Measurements from ENCODE around the gene EMILIN3. TPM values are rescaled to one million over a fixed set of nuclear protein-coding genes. Genes with fewer than 3 reads are reported as not detected.

Gene EMILIN3
- total and polyA plus RNA-seq, 2 of the 8 experiments (the other 6 are each of a cell fraction or from before 2014, with no cell fraction given), result 3.8 to 5.2 TPM

GRCh38 chr20:41334443-41335421 is 31.9 kb downstream of the EMILIN3 start:
- Histone ChIP-seq H3K23ac (ENCODE audit: insufficient read length) (no peak overlapping the region), H3K27me3 (replicated peaks in 1 of 4; ENCODE audit: control insufficient read depth in 3 of 4, extremely low read depth in 1 of 4, insufficient read depth in 3 of 4, low read length in 3 of 4) (peaks cover 0 to 7% (median 2%) of the 10 kb centered on the region in 4 experiments; a peak in 1 of 7 replicates), H4K8ac (ENCODE audit: extremely low read depth, insufficient read depth, low read length) (no peak overlapping the region), H3K9me3 (ENCODE audit: insufficient read depth in 2 of 2, low read depth in 1 of 2, low read length in 1 of 2) (no peaks in the 10 kb centered on the region), H2BK20ac (ENCODE audit: low read length) (no peak overlapping the region), H3K56ac (replicated peaks; ENCODE audit: insufficient read length, low read depth, low read length) (no peak overlapping the region), H3K14ac (ENCODE audit: insufficient read length) (no peak overlapping the region), H3K4me2 (ENCODE audit: insufficient read depth in 1 of 2, low read depth in 2 of 2, low read length in 2 of 2) (no peak overlapping the region), H2BK5ac (ENCODE audit: low read depth, low read length) (no peak overlapping the region), H3K4ac (replicated peaks; ENCODE audit: insufficient read length, low read depth, low read length) (no peak overlapping the region), H2BK15ac (ENCODE audit: low read length) (no peak overlapping the region), H4K5ac (ENCODE audit: insufficient read length, low read depth, low read length) (no peak overlapping the region), H2AK5ac (ENCODE audit: low read depth, low read length) (no peak overlapping the region), H3K79me2 (ENCODE audit: control insufficient read depth in 1 of 2, insufficient read depth in 2 of 2, low read length in 2 of 2) (no peaks in the 10 kb centered on the region), H2BK12ac (ENCODE audit: low read depth, low read length) (no peak overlapping the region), H3K18ac (ENCODE audit: extremely low read depth, low read length) (no peak overlapping the region), H2BK120ac (replicated peaks; ENCODE audit: low read depth, low read length) (no peak overlapping the region), H4K91ac (replicated peaks; ENCODE audit: insufficient read length, low read length) (no peak overlapping the region), H2AFZ (ENCODE audit: low read length) (no peak overlapping the region; the same call in 1 of the 2 replicates), H3K4me3 (ENCODE audit: extremely low read depth in 1 of 4, insufficient read depth in 2 of 4, low read depth in 3 of 4, low read length in 4 of 4) (no peak overlapping the region), H3K4me1 (replicated peaks in 1 of 4; ENCODE audit: control insufficient read depth in 3 of 4, insufficient read depth in 4 of 4, low read length in 3 of 4) (peaks cover 0 to 5% (median 4%) of the 10 kb centered on the region in 4 experiments; a peak in 4 of 7 replicates), H3K9ac (replicated peaks in 1 of 4; ENCODE audit: extremely low read depth in 1 of 4, low read depth in 3 of 4, low read length in 3 of 4) (no peak overlapping the region), H3K36me3 (ENCODE audit: control insufficient read depth in 2 of 4, insufficient read depth in 4 of 4, low read length in 3 of 4) (no peaks in the 10 kb centered on the region), H3K23me2 (ENCODE audit: low read depth, low read length) (no peaks in the 10 kb centered on the region), H4K20me1 (replicated peaks in 1 of 2; ENCODE audit: control insufficient read depth in 1 of 2, insufficient read depth in 2 of 2, low read length in 2 of 2) (no peaks in the 10 kb centered on the region), H3K27ac (ENCODE audit: low read depth, low read length) (no peak overlapping the region), H3K79me1 (ENCODE audit: low read depth, low read length) (no peaks in the 10 kb centered on the region)
- DNase-seq (ENCODE audit: low read depth in 1 of 2, low spot score in 2 of 2), result no peak
- 94% methylated on average over 14 of the region's 15 CpGs; no CpG with 5 or more reads in 1 of the 2 experiments for WGBS, 2 experiments (ENCODE audit: extremely low coverage in 1 of 2, insufficient coverage in 1 of 2, insufficient read length in 1 of 2, insufficient replicate concordance in 2 of 2, low coverage in 1 of 2, low lambda C conversion rate in 2 of 2, missing lambda C conversion rate in 1 of 2)
- FAIRE-seq, result no peak
- CTCF ChIA-PET (ENCODE audit: partially characterized antibody), result interaction anchor here (0.7 to 2.2 kb wide), 5 partner anchors 8 to 162 kb away, joined by 3 to 8 read pairs (median 3); no protein-coding TSS in a partner anchor
- POLR2A ChIA-PET (ENCODE audit: partially characterized antibody), result no interaction called here
- no peak for TF ChIP-seq TAF1 (IDR thresholded peaks at IDR 0.05; ENCODE audit: low read depth, low read length)

Data from H1 (cell line).